IMR-90 (cell line): ENCODE results near the gene ENAH. TPM values are rescaled to one million over a fixed set of nuclear protein-coding genes. Genes with fewer than 3 reads are reported as not detected.

Experiments used
- ATAC-seq: fragments of 200-7000 bp; cut with Tn5 transposase; 2 replicates; pipeline ENCODE4 v1.9.1; 2020; ENCODE audit warnings: low read depth, mild to moderate bottlenecking, moderate library complexity
- BruUV-seq: library from RNA; stranded (reverse); fragments of 400-500 nt; replicated peaks from 2 replicates; lab custom pipeline; 2021; lab: Mats Ljungman, UMichigan
- CTCF ChIA-PET: fragments of 300-600 bp; formaldehyde crosslinking; extraction: SDS; loops from one replicate; lab custom pipeline; 2021; ENCODE audit warnings: antibody characterized with exemption; lab: Yijun Ruan, JAX
- POLR2A ChIA-PET: fragments of 300-600 bp; sonication (Branson Sonifier 250); formaldehyde crosslinking; loops from one replicate; lab custom pipeline; 2022; ENCODE audit warnings: antibody characterized with exemption; ENCODE audit not compliant: unreplicated experiment; lab: Charles Lee
- DNase-seq: peaks from one replicate; pipeline ENCODE4 v3.0.0; 2013
- H2AFZ ChIP-seq: replicated peaks from 2 replicates; pipeline ENCODE3; 2013; ENCODE audit warnings: low read length, mild to moderate bottlenecking; ENCODE audit not compliant: poor library complexity
- H2AK5ac ChIP-seq: 2 replicates; pipeline ENCODE4 v1.6.1; 2013; ENCODE audit warnings: low read depth, low read length, inconsistent platforms
- H2AK9ac ChIP-seq: replicated peaks from 2 replicates; pipeline ENCODE3; 2013; ENCODE audit warnings: mild to moderate bottlenecking, low read depth, low read length, moderate library complexity; ENCODE audit not compliant: poor library complexity
- H2BK120ac ChIP-seq: 2 replicates; pipeline ENCODE4 v1.6.1; 2013; ENCODE audit warnings: low read depth, low read length, inconsistent platforms
- H2BK15ac ChIP-seq: 3 replicates; pipeline ENCODE4 v1.6.1; 2013; ENCODE audit warnings: low read depth, low read length, inconsistent platforms
- H2BK20ac ChIP-seq: 2 replicates; pipeline ENCODE4 v1.6.1; 2013; ENCODE audit warnings: low read depth, mild to moderate bottlenecking, inconsistent platforms, low read length, moderate library complexity
- H2BK5ac ChIP-seq: 2 replicates; pipeline ENCODE4 v1.6.1; 2013; ENCODE audit warnings: mild to moderate bottlenecking, low read depth, low read length, inconsistent platforms; ENCODE audit not compliant: poor library complexity, severe bottlenecking
- H3K14ac ChIP-seq: replicated peaks from 2 replicates; pipeline ENCODE4 v1.6.1; 2013; ENCODE audit warnings: low read depth, low read length, inconsistent platforms
- H3K18ac ChIP-seq: 2 replicates; pipeline ENCODE4 v1.6.1; 2013; ENCODE audit warnings: low read depth, low read length, control low read depth
- H3K23ac ChIP-seq: 2 replicates; pipeline ENCODE4 v1.6.1; 2013; ENCODE audit warnings: low read depth, low read length, inconsistent platforms
- H3K27ac ChIP-seq: 2 replicates; pipeline ENCODE4 v1.5.1; 2013; ENCODE audit warnings: mild to moderate bottlenecking, control low read depth, low read length; ENCODE audit not compliant: insufficient read depth
- H3K27me3 ChIP-seq: 2 replicates; pipeline ENCODE4 v1.6.1; 2013; ENCODE audit warnings: low read length; ENCODE audit not compliant: control insufficient read depth, insufficient read depth
- H3K36me3 ChIP-seq: 2 replicates; pipeline ENCODE4 v1.6.1; 2013; ENCODE audit warnings: low read length, mixed read lengths; ENCODE audit not compliant: control insufficient read depth, insufficient read depth
- H3K4ac ChIP-seq: 2 replicates; pipeline ENCODE4 v1.6.1; 2013; ENCODE audit warnings: low read depth, low read length, inconsistent platforms
- H3K4me1 ChIP-seq: 2 replicates; pipeline ENCODE4 v1.6.1; 2013; ENCODE audit warnings: low read length, mixed read lengths; ENCODE audit not compliant: control insufficient read depth, insufficient read depth
- H3K4me2 ChIP-seq: 2 replicates; pipeline ENCODE4 v1.6.1; 2013; ENCODE audit warnings: low read depth, mild to moderate bottlenecking, control low read depth, low read length, moderate library complexity
- H3K4me3 ChIP-seq: 2 replicates; pipeline ENCODE4 v1.5.1; 2013; ENCODE audit warnings: low read depth, mild to moderate bottlenecking, control low read depth, low read length, moderate library complexity; ENCODE audit not compliant: insufficient read depth
- H3K56ac ChIP-seq: 2 replicates; pipeline ENCODE4 v1.6.1; 2013; ENCODE audit warnings: low read length, inconsistent platforms; ENCODE audit not compliant: insufficient read depth; ENCODE audit errors: extremely low read depth
- H3K79me1 ChIP-seq, 2 experiments: 2 replicates each; pipeline ENCODE4 v1.6.1; 2013; ENCODE audit warnings: low read length in 2 of 2, inconsistent platforms in 1 of 2, low read depth in 1 of 2
- H3K9ac ChIP-seq: 2 replicates; pipeline ENCODE4 v1.6.1; 2013; ENCODE audit warnings: low read depth, low read length, control low read depth
- H3K9me1 ChIP-seq: 2 replicates; pipeline ENCODE4 v1.6.1; 2013; ENCODE audit warnings: low read length, inconsistent platforms; ENCODE audit not compliant: insufficient read depth
- H3K9me3 ChIP-seq: 2 replicates; pipeline ENCODE4 v1.6.1; 2013; ENCODE audit warnings: low read length; ENCODE audit not compliant: control insufficient read depth, insufficient read depth
- H4K20me1 ChIP-seq: 2 replicates; pipeline ENCODE4 v1.6.1; 2013; ENCODE audit warnings: low read length, inconsistent platforms; ENCODE audit not compliant: insufficient read depth
- H4K5ac ChIP-seq: 2 replicates; pipeline ENCODE4 v1.6.1; 2013; ENCODE audit warnings: mild to moderate bottlenecking, low read depth, low read length, control low read depth
- H4K8ac ChIP-seq, 2 experiments: 2 replicates each; pipeline ENCODE4 v1.6.1; 2013; ENCODE audit warnings: low read depth in 2 of 2, low read length in 2 of 2, control low read depth in 1 of 2, inconsistent platforms in 1 of 2
- H4K91ac ChIP-seq: 2 replicates; pipeline ENCODE4 v1.6.1; 2013; ENCODE audit warnings: low read depth, low read length, inconsistent platforms; ENCODE audit not compliant: insufficient read depth
- BHLHE40 ChIP-seq: fragments of 150-350 bp; IDR thresholded peaks from 2 replicates; pipeline ENCODE4 v1.6.1; 2016; ENCODE audit warnings: mild to moderate bottlenecking, low read depth, low read length
- CEBPB ChIP-seq: IDR thresholded peaks from 2 replicates; pipeline ENCODE4 v1.6.1; 2012; ENCODE audit warnings: low read depth, low read length, improper control_type of control experiment
- CHD1 ChIP-seq: IDR thresholded peaks from 2 replicates; pipeline ENCODE4 v1.6.1; 2012; ENCODE audit warnings: low read depth, low read length, improper control_type of control experiment
- CTCF ChIP-seq: conservative IDR thresholded peaks from 2 replicates; pipeline ENCODE4 v1.5.1; 2012; ENCODE audit warnings: mild to moderate bottlenecking, low read depth, low read length, improper control_type of control experiment
- ELK1 ChIP-seq: fragments of 150-350 bp; IDR thresholded peaks from 2 replicates; pipeline ENCODE4 v1.6.1; 2016; ENCODE audit warnings: low read depth, mild to moderate bottlenecking, low read length, moderate library complexity, borderline replicate concordance
- FOS ChIP-seq: fragments of 150-350 bp; IDR thresholded peaks from 2 replicates; pipeline ENCODE4 v1.6.1; 2016; ENCODE audit warnings: low read depth, low read length
- MAFK ChIP-seq: IDR thresholded peaks from 2 replicates; pipeline ENCODE4 v1.6.1; 2012; ENCODE audit warnings: low read depth, low read length, improper control_type of control experiment
- MAZ ChIP-seq: IDR thresholded peaks from 2 replicates; pipeline ENCODE4 v1.6.1; 2012; ENCODE audit warnings: low read depth, mild to moderate bottlenecking, low read length, improper control_type of control experiment, moderate library complexity, borderline replicate concordance
- MXI1 ChIP-seq: IDR thresholded peaks from 2 replicates; pipeline ENCODE4 v1.6.1; 2012; ENCODE audit warnings: low read depth, mild to moderate bottlenecking, low read length, moderate library complexity, borderline replicate concordance
- NFE2L2 ChIP-seq: fragments of 150-350 bp; IDR thresholded peaks from 2 replicates; pipeline ENCODE4 v1.6.1; 2016; ENCODE audit warnings: low read depth, mild to moderate bottlenecking, low read length
- POLR2A ChIP-seq: IDR thresholded peaks from 2 replicates; pipeline ENCODE4 v1.6.1; 2012; ENCODE audit warnings: mild to moderate bottlenecking, low read depth, low read length
- RAD21 ChIP-seq: IDR thresholded peaks from 2 replicates; pipeline ENCODE4 v1.6.1; 2012; ENCODE audit warnings: low read length, improper control_type of control experiment
- RCOR1 ChIP-seq: IDR thresholded peaks from 2 replicates; pipeline ENCODE4 v1.6.1; 2012; ENCODE audit warnings: mild to moderate bottlenecking, low read length, improper control_type of control experiment; ENCODE audit not compliant: insufficient replicate concordance
- RFX5 ChIP-seq: IDR thresholded peaks from 2 replicates; pipeline ENCODE4 v1.8.0; 2012; ENCODE audit warnings: low read depth, mild to moderate bottlenecking, low read length, moderate library complexity
- SMC3 ChIP-seq: fragments of 150-350 bp; IDR thresholded peaks from 2 replicates; pipeline ENCODE4 v1.6.1; 2016; ENCODE audit warnings: low read depth, mild to moderate bottlenecking, antibody characterized with exemption, low read length, moderate library complexity
- USF2 ChIP-seq: fragments of 150-350 bp; IDR thresholded peaks from 2 replicates; pipeline ENCODE4 v1.6.1; 2017; ENCODE audit warnings: mild to moderate bottlenecking, antibody characterized with exemption, low read length, low read depth
- WGBS, 2 experiments: methylation state at CpG; one replicate each; pipeline versions ENCODE4 v1.1.5 to v1.1.7; 2013; ENCODE audit warnings: missing lambda C conversion rate in 2 of 2; ENCODE audit not compliant: insufficient read length in 1 of 2; ENCODE audit errors: extremely low coverage in 2 of 2; 5-methylcytosine and 5-hydroxymethylcytosine counted together
- dilution Hi-C: fragments of 300-500 bp; cut with HindIII; formaldehyde crosslinking; loops from one replicate; pipeline ENCODE4 v1.14.3; 2018; ENCODE audit warnings: low sequenced_read_pairs; ENCODE audit not compliant: unreplicated experiment
- in situ Hi-C: fragments of 300-500 bp; cut with MboI; formaldehyde crosslinking; loops from 3 replicates; pipeline ENCODE4 v1.14.3; 2019; ENCODE audit warnings: low sequenced_read_pairs, inconsistent platforms, mixed read lengths
- intact Hi-C: fragments of 100-400 bp; cut with micrococcal nuclease; formaldehyde crosslinking; loops from 2 replicates; pipeline ENCODE4 v1.10.0; 2022
- polyA plus RNA-seq, 3 experiments: library from polyadenylated mRNA; depleted of rRNA; stranded (reverse); fragments of >200 nt; gene quantifications; 2 replicates each; pipeline ENCODE4 v1.2.3, GENCODE V29; 2012; ENCODE audit warnings: low replicate concordance in 1 of 3
- total RNA-seq: library from RNA; depleted of rRNA; stranded (reverse); fragments of >200 nt; gene quantifications from 2 replicates; pipeline ENCODE4 v1.2.3, GENCODE V29; 2012

Gene ENAH
- total and polyA plus RNA-seq, 2 of the 4 experiments (the other 2 are of a cell fraction) = 61.3 to 86.9 TPM

GRCh38 chr1:225544263-225544662 is 108.7 kb downstream of the ENAH start:
- no peak overlapping the region for H4K91ac ChIP-seq
- no peaks in the 10 kb centered on the region for H3K9me3 ChIP-seq
- H3K14ac ChIP-seq = no peak overlapping the region
- H3K27ac ChIP-seq = no peak overlapping the region
- no peak overlapping the region for H2BK15ac ChIP-seq
- H3K36me3 ChIP-seq = no peaks in the 10 kb centered on the region; the same call in 1 of the 2 replicates
- no peak overlapping the region for H2BK5ac ChIP-seq
- no peak overlapping the region for H3K4ac ChIP-seq
- ATAC-seq (no peak), DNase-seq (no peak)
- H3K27me3 ChIP-seq = no peaks in the 10 kb centered on the region
- H4K8ac ChIP-seq = no peak overlapping the region
- TF ChIP-seq NFE2L2 = no peak
- no peak for TF ChIP-seq RCOR1
- no peak for TF ChIP-seq SMC3
- TF ChIP-seq ELK1 = no peak
- no peak for TF ChIP-seq MAFK
- no peak for TF ChIP-seq FOS
- TF ChIP-seq USF2 = no peak
- TF ChIP-seq MAZ = no peak
- no peak for TF ChIP-seq CHD1
- TF ChIP-seq MXI1 = no peak
- no peak for TF ChIP-seq RFX5
- no peak for TF ChIP-seq CEBPB
- no peak for TF ChIP-seq CTCF
- no peak for TF ChIP-seq RAD21
- no peak for TF ChIP-seq BHLHE40
- no peak for TF ChIP-seq POLR2A
- H4K20me1 ChIP-seq = peaks cover 36% of the 10 kb centered on the region
- peaks cover 18% of the 10 kb centered on the region for H3K9me1 ChIP-seq
- no peak overlapping the region for H2AK5ac ChIP-seq
- H2BK20ac ChIP-seq = no peak overlapping the region
- no CpG with 5 or more reads among the region's 1 CpG for WGBS, 2 experiments
- in situ Hi-C loops = no loop called here
- intact Hi-C loops = no loop called here
- peaks cover 9% of the 10 kb centered on the region for H3K4me1 ChIP-seq
- H3K4me3 ChIP-seq = no peak overlapping the region
- no peak overlapping the region for H3K9ac ChIP-seq
- H2AK9ac ChIP-seq = no peak overlapping the region
- BruUV-seq = no TSS peak
- H3K4me2 ChIP-seq = no peak overlapping the region
- no peak overlapping the region for H3K56ac ChIP-seq
- peaks cover 29 to 66% of the 10 kb centered on the region in 2 experiments for H3K79me1 ChIP-seq
- POLR2A ChIA-PET = no interaction called here
- H3K18ac ChIP-seq = no peak overlapping the region
- no peak overlapping the region for H3K23ac ChIP-seq
- H2BK120ac ChIP-seq = no peak overlapping the region
- no peak overlapping the region for H2AFZ ChIP-seq
- dilution Hi-C loops = no loop called here
- H4K5ac ChIP-seq = no peak overlapping the region
- CTCF ChIA-PET = no interaction called here
